ENCODE data around the gene HSD17B2.
"Not testable (repeated sequence)": the region's sequence is repeated elsewhere in the genome, so short reads cannot be mapped to it uniquely, and the experiment has no call there.

The HSD17B2 gene

DNA sequence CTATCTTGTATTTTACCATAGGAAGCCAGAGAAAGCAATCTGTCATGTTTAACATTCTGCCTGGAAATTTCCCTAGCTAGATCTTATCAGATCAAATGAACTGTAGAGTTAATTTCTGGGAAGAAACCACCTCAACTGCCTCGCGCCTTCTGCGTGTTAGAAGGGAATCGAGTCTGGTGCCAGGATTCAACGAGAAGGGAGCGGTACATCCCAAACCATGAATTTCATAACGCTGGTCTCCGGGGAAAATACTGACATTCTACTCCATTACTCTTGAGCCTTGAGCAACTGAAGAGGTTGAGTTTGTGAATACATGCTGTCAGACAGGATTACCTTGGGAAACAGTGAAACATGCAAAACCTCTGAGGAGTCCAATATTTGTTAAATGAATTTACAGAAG lies 99.8 kb downstream of the HSD17B2 start:
- no peak for DNase-seq (ENCODE audit: extremely low spot score)
- POLR2A ChIA-PET, result no interaction called here
- TF ChIP-seq CTCF (IDR thresholded peaks at IDR 0.05; ENCODE audit: control extremely low read depth, extremely low read depth, low read depth, missing control alignments), result no peak
- CTCF ChIA-PET, result no interaction called here

DNA sequence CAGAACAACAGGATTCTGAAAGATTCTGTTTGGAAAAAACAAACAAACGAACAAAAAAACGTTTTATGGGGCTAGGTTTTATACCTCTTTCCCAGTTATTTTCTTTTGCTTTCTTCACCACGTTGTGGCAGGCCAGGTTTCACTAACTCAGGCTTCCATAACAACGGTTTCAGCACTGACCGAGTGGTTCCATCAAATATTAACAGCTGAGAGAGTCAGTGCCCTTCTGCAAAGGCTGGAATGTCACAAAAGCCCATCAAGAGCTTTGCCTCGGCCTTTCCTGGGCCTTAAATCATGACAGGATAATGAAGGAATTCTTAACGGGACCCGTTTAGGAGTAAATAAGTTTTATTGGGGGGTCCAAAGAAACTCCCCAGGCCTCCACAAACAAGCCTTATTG lies 100.8 kb downstream of the HSD17B2 start:
- ChIA-PET CTCF (interaction anchor here (1.3 to 1.5 kb wide), 2 partner anchors 8 to 94 kb away, joined by 3 to 4 read pairs; no protein-coding TSS in a partner anchor), POLR2A (no interaction called here)
- no peak for TF ChIP-seq CTCF (IDR thresholded peaks at IDR 0.05; ENCODE audit: control extremely low read depth, extremely low read depth, low read depth, missing control alignments)
- no peak for DNase-seq (ENCODE audit: extremely low spot score)

- DNase-seq (ENCODE audit: extremely low spot score), result no peak
- ChIA-PET CTCF (interaction anchor here (1.2 to 1.5 kb wide), 3 partner anchors 10 to 93 kb away, joined by 3 to 4 read pairs (median 3); no protein-coding TSS in a partner anchor), POLR2A (no interaction called here)
- no peak for TF ChIP-seq CTCF (IDR thresholded peaks at IDR 0.05; ENCODE audit: control extremely low read depth, extremely low read depth, low read depth, missing control alignments)
Observed at GRCh38 chr16:82136956-82137821, 102.1 kb downstream of the HSD17B2 start.

- CTCF ChIA-PET, result interaction anchor here (1.2 kb wide), 1 partner anchor 13 kb away, joined by 3 read pairs; no protein-coding TSS in a partner anchor
- POLR2A ChIA-PET, result no interaction called here
- DNase-seq (ENCODE audit: extremely low spot score), result no peak
- TF ChIP-seq CTCF (IDR thresholded peaks at IDR 0.05; ENCODE audit: control extremely low read depth, extremely low read depth, low read depth, missing control alignments), result no peak
Observed at GRCh38 chr16:82137822-82138167, 102.7 kb downstream of the HSD17B2 start.

DNA sequence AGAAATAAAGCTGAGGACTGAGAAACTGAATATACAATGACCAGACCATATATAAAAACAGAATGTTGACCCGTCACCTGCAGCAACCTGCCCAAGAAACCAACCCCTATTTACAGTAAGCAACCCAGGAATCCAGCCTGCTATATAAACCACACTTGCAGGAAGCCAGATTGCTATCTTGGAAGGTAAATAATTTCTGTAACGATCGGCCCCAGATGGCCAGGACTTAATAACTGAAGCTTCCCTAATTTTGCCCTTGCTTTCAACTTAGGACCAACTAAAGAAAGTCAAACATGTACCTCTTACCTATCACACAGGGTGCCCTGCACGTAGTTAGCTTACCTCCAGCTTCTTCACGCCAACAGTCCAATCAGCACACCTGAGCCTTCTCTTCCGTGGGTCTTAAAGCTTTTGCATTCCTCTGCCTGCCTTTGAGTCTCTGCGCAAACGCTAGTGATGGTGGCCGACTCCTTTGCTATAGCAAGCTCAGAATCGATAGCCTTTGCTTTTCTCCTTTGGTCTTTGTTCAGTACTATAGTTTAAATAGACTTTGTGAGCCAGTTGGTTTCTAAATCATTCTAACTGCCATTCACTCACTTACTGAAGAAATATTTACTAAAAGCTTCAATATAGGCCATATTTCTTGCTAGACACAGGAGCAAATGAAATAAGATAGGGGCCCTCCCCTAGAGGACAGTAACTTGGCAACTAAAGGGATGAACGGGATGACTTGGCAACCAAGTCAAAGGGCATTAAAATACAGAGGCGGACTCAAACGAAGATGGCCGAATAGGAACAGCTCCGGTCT lies 103.6 kb downstream of the HSD17B2 start:
- POLR2A ChIA-PET, result no interaction called here
- no peak for DNase-seq (ENCODE audit: extremely low spot score)
- CTCF ChIA-PET, result interaction anchor here (1.0 kb wide), 1 partner anchor 31 kb away, joined by 3 read pairs; no protein-coding TSS in a partner anchor
- TF ChIP-seq CTCF (IDR thresholded peaks at IDR 0.05; ENCODE audit: control extremely low read depth, extremely low read depth, low read depth, missing control alignments), result no peak

DNA sequence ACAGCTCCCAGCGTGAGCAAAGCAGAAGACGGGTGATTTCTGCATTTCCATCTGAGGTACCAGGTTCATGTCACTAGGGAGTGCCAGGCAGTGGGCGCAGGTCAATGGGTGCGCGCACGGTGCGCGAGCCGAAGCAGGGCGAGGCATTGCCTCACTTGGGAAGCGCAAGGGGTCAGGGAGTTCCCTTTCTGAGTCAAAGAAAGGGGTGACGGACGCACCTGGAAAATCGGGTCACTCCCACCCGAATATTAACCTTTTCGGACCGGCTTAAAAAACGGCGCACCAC lies 104.2 kb downstream of the HSD17B2 start:
- POLR2A ChIA-PET; DNase-seq (ENCODE audit: extremely low spot score): not testable (repeated sequence)
- CTCF ChIA-PET, result interaction anchor here (1.0 kb wide), 1 partner anchor 31 kb away, joined by 3 read pairs; no protein-coding TSS in a partner anchor

GRCh38 chr16:82146556-82146955 lies 111.5 kb downstream of the HSD17B2 start:
- ChIA-PET CTCF (interaction anchor here (1.0 kb wide), 1 partner anchor 23 kb away, joined by 3 read pairs; the partner anchor contains the start of gene MPHOSPH6), POLR2A (no interaction called here)
- no peak for DNase-seq (ENCODE audit: extremely low spot score)
- TF ChIP-seq CTCF (IDR thresholded peaks at IDR 0.05; ENCODE audit: control extremely low read depth, extremely low read depth, low read depth, missing control alignments), result no peak
